ENCODE results near the gene IDH3B.
A peak's percentile ranks its signal among the peaks of the same experiment; 100 is the strongest.
"Not testable (repeated sequence)": the region's sequence is repeated elsewhere in the genome, so short reads cannot be mapped to it uniquely, and the experiment has no call there.

The IDH3B gene

GRCh38 chr20:2694519-2694918, 30.5 kb upstream of the IDH3B start:
- no peak for DNase-seq (ENCODE audit: low read depth in 2 of 2)

- no peak for DNase-seq (ENCODE audit: low read depth in 2 of 2)
Measured at GRCh38 chr20:2694008-2694471, 30.0 kb upstream of the IDH3B start.

DNA sequence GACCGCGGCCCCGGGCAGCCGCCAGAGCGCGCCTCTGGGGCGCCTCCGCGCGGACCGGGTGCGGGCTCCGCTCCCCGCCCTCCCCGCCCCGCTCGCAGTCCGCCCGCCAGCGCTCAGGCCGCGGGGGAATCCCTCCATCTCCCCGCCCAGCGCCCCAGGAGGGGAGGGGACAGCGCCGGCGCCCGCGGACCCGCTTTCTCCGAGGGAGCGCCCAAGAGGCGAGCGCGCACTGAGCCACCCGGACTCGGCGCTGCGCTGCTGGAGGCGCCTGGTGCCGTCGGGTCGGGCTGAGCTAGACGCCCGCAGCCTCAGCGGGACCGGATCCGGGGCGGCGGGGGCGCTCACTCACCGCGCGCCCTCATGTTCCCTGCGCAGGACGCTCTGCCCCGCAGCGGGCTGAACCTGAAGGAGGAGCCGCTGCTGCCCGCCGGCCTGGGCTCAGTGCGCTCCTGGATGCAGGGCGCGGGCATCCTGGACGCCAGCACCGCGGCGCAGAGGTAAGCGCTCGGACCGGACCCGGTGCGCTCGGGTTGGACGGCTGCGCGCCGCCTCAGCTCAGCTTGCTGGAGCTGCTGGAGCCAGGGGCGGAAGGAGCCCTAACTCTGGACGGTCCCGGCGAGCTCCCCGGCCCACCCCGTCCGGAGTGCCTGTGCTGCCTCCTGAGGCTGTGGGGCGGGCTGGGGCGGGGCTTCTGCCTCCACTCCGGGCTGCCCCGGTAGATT, 29.4 kb upstream of the IDH3B start:
- peak in 1 of 2 donors; percentile 30 for DNase-seq (ENCODE audit: low read depth in 2 of 2)

GRCh38 chr20:2692886-2693285, 28.9 kb upstream of the IDH3B start:
- no peak for DNase-seq (ENCODE audit: low read depth in 2 of 2)

DNA sequence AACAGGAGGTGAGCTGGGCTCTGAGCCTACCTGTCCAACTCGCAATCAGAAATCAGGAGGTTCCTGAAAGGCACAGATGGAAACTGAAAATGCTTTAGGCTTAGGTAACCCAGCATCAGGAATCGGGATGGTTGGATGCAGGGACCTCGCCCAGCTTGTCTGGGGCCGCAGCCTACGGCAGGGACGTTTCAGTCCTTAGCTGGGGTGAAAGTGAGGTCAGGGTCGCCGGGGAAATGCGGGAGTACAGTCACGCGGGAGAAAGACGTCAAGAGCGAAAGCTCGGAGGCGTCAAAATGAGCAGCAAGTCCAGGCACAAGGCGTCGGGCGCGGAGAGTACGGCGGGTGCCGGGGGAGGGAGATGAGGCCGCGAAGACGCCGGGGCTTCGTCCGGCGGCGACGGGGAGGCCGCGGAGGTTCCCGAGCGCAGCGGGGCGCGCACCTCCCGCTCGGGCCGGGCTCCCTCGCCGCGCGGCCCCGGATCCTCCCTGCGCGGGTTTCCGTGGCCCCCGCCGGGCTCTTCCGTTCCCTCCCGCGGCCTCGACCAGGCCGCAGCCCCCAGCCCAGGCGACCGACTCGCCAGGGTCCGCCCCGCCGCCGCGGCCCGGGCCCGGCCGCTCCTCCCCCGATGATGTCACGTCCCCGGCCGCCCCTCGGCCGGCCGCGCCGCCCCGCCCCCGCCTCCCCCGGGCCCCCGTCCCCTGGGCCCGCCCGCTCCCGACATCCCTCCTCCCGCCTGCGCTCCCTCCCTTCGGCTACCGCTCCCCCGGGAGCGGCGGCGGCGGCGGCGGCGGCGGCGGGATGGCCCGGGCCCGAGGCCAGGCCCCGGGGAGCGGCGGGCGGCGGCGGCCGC, 28.2 kb upstream of the IDH3B start, which contains the start of gene EBF4:
TSS of gene EBF4 (plus strand) at position 745 of the 850 bp plus-strand sequence. CDS start 866 bp downstream, outside the sequence.
- DNase-seq (ENCODE audit: low read depth in 2 of 2), result no peak

DNA sequence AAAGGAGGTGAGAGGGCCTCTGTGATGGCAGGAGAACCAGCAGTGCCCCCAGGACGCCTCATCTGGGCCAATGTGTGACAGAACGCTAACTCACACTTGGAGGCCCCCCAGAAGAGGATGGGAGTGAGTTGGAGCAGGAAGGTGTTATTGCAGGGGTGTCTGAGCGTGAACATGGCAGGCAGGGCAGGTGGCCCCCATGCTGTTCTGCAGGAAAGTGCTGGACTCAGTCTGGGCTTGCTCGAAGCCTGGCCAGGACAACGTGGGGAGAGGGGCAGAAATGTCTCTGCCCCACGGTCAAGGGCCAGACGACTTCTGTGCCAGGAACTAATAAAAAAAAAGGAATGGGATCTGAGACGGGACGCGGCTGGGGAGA, 27.6 kb upstream of the IDH3B start:
- no peak for DNase-seq (ENCODE audit: low read depth in 2 of 2)

DNA sequence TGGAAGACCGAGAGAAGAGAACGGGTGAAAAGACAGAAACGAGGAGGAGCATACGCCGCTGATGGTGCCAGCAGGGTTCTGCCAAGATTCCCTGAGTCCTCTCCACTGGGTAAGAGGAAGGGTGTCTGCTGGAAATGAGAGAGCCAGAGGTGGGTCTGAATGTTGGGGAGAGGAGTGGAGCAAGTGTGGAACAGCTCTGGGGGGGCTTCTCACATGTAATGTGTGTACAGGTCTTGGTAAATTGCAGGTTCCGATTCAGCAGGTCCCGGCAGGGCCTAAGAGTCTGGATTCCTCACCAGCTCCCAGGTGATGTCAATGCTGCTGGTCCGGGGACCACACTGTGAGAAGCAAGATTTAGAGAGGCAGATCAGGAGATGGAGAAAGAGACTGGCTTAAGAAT, 27.1 kb upstream of the IDH3B start:
- no peak for DNase-seq (ENCODE audit: low read depth in 2 of 2)

DNA sequence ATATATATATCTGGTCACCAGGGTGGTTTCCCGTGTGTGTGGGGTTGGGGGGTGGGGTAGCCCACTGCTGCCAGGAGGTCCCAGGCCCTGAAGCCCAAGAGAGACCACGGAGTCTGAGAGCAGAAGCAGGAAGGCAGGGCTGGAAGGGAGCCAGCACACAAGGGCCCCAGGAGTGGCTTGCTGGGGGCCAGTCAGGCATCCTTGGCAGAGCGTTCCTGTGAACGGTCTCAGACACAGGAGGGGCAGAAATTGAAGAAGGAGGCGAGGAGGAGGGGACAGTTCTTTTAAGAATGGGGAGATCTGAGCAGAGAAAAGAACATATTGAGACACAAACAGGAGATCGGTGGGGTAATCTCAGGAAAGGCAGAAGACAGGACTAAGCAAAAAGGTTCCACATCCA, 26.7 kb upstream of the IDH3B start:
- DNase-seq (ENCODE audit: low read depth in 2 of 2), result no peak

DNA sequence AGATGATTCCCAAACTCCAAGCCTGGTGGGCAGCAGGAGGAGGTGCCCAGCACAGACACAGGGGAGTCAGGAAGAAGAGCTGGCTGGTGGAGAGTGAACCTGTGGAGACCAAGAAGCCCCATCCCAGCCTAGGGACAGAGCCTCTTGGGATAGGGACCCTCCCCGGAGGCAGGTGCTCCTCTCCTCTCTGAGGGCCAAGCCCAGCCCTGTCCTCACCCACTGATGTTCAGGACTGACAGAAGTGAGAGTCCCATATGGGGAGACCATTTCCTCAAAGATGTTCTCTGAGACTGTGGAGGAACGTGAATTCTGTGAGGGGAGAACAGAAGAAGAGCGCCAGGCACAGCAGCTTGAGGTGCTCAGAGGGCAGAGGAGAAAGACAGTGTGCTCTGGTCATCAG, 26.2 kb upstream of the IDH3B start:
- no peak for DNase-seq (ENCODE audit: low read depth in 2 of 2)

GRCh38 chr20:2688041-2688591, 24.1 kb upstream of the IDH3B start:
- peak; percentile 60 to 61 for DNase-seq (ENCODE audit: low read depth in 2 of 2)

- DNase-seq (ENCODE audit: low read depth in 2 of 2), result no peak
Measured at GRCh38 chr20:2687514-2687913, 23.5 kb upstream of the IDH3B start.

DNA sequence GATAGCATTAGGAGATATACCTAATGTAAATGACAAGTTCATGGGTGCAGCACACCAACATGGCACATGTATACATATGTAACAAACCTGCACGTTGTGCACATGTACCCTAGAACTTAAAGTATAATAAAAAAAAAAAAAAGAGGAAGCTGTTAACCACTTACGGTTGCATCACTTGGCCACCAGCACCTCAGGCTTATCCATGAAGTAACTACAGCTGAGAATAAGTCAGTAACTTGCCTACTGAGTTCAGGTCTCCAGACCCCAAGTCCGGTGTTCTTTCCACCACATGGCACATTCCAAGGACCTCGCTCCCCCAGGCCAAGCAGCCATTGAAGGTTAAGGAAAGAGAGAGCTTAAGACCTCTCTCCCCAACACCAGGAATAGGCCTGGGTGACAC, 20.8 kb upstream of the IDH3B start:
- DNase-seq (ENCODE audit: low read depth in 2 of 2), result not testable (repeated sequence)

- not testable (repeated sequence) for DNase-seq (ENCODE audit: low read depth in 2 of 2)
Measured at GRCh38 chr20:2682040-2682439, 18.0 kb upstream of the IDH3B start.

GRCh38 chr20:2680046-2680445, 16.0 kb upstream of the IDH3B start:
- no peak for DNase-seq (ENCODE audit: low read depth in 2 of 2)

DNA sequence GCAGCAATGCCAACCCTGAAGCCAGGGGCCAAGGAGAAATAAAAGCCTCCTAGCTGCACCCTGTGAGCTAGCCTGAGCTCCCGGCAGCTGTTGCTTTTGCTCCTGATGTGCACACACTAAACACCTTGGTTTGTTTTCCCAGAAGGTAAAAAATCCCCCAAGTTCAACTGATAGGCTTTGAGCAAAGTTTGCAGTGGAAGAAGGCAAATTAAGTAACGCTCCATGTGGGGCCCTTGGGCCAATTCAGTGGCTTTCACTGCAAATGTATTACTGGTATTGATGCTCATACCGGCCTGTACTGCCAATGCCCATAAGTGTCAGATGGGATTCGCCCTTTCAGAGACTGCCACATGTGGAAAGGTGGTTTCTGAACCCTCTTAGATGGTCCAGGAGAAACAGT, 9.4 kb upstream of the IDH3B start:
- no peak for DNase-seq (ENCODE audit: low read depth in 2 of 2)

- DNase-seq (ENCODE audit: low read depth in 2 of 2), result no peak
Measured at GRCh38 chr20:2672446-2672845, 8.4 kb upstream of the IDH3B start.

GRCh38 chr20:2671977-2672376, 8.0 kb upstream of the IDH3B start:
- DNase-seq (ENCODE audit: low read depth in 2 of 2), result no peak

DNA sequence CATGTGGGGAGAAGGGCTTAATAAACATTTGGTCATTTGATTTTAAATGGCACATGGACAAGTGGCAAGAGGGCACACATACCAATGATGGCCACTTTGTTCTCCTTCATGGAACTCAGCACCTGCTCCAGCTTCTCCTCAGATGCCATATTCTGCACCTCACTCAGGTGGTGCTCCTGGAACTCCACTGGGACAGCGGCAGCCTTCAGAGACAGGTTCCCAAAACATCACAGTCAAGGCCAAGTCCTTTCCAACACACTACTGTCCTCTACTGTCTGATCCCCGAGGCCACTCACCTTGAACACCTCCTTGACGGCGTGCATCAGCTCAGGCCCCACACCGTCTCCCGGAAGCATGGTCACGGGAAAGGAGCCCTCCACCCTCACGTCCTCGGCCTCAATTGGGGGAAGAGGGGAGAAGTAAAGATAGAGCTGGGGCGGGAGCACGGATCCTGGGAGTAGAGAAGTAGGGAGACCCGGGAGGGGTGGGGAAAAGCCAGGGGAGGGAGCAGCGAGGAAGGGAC, 591 bp downstream of the IDH3B start:
- no peak for DNase-seq (ENCODE audit: low read depth in 2 of 2)

GRCh38 chr20:2659547-2659946, 4.5 kb downstream of the IDH3B start:
- DNase-seq (ENCODE audit: low read depth in 2 of 2), result no peak

GRCh38 chr20:2658414-2659354, 5.3 kb downstream of the IDH3B start:
- DNase-seq (ENCODE audit: low read depth in 2 of 2), result no peak

GRCh38 chr20:2657674-2658073, 6.3 kb downstream of the IDH3B start:
- no peak for DNase-seq (ENCODE audit: low read depth in 2 of 2)

Measured in activated CD4-positive, alpha-beta T cell treated with anti-CD3 and anti-CD28 coated beads for 24 hours (primary cell).